ENCODE results near the gene HYAL2.

Gene HYAL2

DNA sequence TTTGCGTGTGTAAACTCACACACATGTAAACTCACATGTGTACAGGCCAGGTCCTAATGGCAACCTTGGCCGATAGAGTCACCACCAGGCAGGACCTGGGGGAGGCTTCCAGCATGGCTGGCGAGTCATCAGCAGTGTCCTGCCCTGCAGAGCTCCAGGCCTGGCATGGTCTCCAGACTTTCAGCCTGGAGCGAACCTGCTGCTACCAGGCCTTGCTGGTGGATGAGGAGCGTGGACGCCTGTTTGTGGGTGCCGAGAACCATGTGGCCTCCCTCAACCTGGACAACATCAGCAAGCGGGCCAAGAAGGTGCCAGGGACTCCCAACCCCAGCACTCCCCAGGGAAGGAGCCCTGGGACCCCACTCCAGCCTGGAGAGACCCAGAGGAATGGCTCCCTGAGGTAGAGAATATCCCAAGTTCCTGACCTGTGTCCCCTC lies 52.5 kb downstream of the HYAL2 start:
- DNase-seq (ENCODE audit: low spot score): no peak

DNA sequence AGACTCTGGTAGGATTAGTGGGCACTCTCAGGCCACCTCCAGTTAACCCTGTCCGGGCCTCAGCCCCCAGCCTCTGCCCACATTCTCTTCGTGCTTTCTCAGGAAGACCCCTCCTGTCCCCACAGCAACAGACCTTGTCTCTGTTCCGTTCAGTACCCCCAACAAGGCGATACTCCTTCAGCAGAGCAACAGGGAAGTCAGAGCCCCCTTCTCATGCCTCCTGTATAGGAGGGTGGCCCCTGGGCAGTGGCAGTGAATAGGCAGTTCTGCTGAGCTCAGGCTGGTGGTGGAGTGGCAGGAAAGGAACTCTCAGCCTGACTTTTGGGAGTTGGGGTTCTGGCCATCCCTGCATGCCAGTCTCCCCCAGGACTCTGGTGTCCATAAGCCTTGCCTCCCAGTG lies 53.1 kb downstream of the HYAL2 start:
- no peak for DNase-seq (ENCODE audit: low spot score)

DNA sequence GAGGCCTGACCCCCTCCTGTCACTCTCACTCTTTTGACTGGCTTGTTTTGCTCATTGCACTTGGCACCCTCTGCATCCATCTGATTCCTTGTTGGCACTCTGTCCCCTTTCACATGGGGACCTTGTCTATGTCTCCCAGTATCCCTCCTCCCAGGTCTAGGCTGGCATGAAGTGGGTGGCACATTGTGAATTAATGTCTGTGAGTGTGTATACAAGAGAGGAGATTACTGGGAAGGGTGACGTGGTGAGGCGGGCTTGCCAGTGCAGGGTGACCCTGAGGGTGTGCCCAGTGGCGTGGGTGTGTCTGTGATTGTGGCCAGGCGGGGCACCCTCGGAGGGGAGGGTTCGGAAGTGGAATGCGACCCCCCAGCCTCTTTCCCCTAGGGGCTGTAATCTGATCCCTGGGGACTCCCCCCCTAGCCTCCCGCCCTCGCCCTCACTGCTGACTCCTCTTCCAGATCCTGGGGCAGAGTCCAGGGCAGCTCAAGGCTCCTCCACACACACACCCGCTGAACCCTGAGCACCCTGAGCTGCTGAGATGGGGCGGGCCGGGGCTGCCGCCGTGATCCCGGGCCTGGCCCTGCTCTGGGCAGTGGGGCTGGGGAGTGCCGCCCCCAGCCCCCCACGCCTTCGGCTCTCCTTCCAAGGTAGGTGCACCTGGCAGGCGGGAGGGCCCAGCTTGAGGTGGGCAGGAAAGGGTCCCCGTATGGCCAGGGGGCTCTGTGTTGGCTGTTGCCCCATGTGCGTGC lies 53.7 kb downstream of the HYAL2 start, which contains the start of gene SEMA3B:
Gene SEMA3B (plus strand): TSS at position 445 of the 749 bp plus-strand sequence. CDS start 94 bp downstream, at position 539.
- DNase-seq (ENCODE audit: low spot score): no peak

GRCh38 chr3:50268276-50268675 lies 54.3 kb downstream of the HYAL2 start:
- DNase-seq (ENCODE audit: low spot score): no peak

All from CD4-positive, alpha-beta T cell treated with Interleukin-6 at 100 ng/mL for 8 hours (primary cell).